ENCODE measurements around the gene AGBL4.

Gene AGBL4

DNA sequence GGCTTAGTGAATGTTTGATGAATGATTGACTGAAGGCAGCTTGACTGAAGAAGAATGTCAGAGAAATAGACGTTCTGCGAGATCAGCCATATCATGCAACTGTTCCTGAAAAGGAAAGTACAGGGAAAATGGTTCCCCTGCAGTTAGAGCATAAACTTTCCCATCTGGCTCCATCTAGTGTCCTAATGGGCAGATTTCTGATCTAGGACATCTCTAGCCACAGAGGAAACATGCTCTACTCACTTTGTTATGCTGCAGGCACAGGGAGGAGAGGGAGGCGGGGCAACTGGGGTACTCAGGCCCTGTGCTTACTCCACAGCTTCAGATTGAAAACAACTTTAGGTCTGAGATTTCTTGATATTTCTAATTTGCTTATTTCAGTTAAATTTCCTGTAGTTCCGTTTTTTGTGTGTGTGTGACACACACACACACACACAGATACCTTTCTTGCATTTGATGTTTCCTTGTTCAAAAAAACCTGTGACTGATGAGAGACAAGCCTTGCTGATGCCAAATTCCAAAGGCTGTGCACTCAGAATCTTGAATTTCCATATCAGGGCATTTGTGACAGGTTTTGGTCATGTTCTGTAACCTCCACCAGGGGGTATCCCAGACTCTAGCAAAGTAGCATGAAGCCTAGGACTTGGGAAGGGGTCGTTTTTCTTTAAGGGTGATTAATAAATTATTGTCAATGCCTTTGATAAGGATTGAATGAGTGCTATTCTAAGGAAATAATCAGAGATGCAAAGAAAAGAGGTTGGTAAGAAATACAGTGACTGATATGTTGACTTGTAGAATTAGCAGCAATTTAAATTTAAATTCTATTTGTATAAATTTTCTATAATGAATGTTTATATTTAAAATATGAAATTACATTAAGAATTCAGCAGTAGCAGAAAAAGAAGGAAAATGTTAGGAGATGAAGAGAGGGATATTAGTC, 1107.4 kb downstream of the AGBL4 start:
- ATAC-seq (ENCODE audit: insufficient read depth, low read depth) (no peak; the same call in 2 of the 3 replicates), DNase-seq (peak; percentile 6)
- Histone ChIP-seq H3K79me2 (ENCODE audit: insufficient read depth, low read length) (no peaks in the 10 kb centered on the region), H3K27ac (ENCODE audit: low read length) (no peak overlapping the region), H3K9me3 (ENCODE audit: insufficient read depth, low read length, severe bottlenecking) (no peaks in the 10 kb centered on the region), H3K36me3 (ENCODE audit: insufficient read depth, low read length) (no peaks in the 10 kb centered on the region), H2AFZ (ENCODE audit: low read depth, low read length) (no peak overlapping the region), H3K4me1 (ENCODE audit: insufficient read depth, low read length) (no peaks in the 10 kb centered on the region), H3K4me2 (ENCODE audit: insufficient read depth, low read length) (no peak overlapping the region), H3K4me3 (ENCODE audit: low read depth in 1 of 2, low read length in 2 of 2) (no peak overlapping the region), H4K20me1 (ENCODE audit: insufficient read depth, low read length) (no peaks in the 10 kb centered on the region), H3K9ac (ENCODE audit: low read depth, low read length) (no peak overlapping the region), H3K27me3 (ENCODE audit: insufficient read depth, low read length, poor library complexity) (peaks cover 4% of the 10 kb centered on the region)
- no peak for TF ChIP-seq EZH2 (IDR thresholded peaks at IDR 0.05; ENCODE audit: borderline replicate concordance, low read depth, low read length, severe bottlenecking)
- TF ChIP-seq, protein P1, sequence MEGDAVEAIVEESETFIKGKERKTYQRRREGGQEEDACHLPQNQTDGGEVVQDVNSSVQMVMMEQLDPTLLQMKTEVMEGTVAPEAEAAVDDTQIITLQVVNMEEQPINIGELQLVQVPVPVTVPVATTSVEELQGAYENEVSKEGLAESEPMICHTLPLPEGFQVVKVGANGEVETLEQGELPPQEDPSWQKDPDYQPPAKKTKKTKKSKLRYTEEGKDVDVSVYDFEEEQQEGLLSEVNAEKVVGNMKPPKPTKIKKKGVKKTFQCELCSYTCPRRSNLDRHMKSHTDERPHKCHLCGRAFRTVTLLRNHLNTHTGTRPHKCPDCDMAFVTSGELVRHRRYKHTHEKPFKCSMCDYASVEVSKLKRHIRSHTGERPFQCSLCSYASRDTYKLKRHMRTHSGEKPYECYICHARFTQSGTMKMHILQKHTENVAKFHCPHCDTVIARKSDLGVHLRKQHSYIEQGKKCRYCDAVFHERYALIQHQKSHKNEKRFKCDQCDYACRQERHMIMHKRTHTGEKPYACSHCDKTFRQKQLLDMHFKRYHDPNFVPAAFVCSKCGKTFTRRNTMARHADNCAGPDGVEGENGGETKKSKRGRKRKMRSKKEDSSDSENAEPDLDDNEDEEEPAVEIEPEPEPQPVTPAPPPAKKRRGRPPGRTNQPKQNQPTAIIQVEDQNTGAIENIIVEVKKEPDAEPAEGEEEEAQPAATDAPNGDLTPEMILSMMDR (IDR thresholded peaks at IDR 0.05; ENCODE audit: borderline replicate concordance, extremely low read depth, low read length, poor library complexity, severe bottlenecking): peak; percentile 61

DNA sequence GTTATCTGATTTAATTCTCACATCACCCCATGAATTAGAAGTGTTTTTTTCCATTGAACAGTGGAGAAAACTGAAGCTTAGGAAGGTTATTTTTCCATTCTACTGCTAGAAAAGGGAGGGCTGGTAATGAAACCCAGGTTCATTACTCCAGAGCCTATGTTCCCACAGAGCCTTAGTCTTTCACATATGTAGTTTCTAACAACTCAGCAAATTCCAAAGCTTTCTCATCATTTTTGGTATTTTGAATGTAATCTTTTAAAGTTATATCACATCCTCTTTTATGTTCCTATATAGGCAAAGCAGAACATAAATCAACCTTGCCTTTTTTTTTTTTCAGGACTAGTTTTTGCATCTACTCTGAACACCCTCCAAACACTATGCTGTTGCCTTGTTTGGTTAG, 1115.1 kb downstream of the AGBL4 start:
- Histone ChIP-seq H3K27me3 (ENCODE audit: insufficient read depth, low read length, poor library complexity) (no peaks in the 10 kb centered on the region), H2AFZ (ENCODE audit: low read depth, low read length) (no peak overlapping the region), H3K36me3 (ENCODE audit: insufficient read depth, low read length) (no peaks in the 10 kb centered on the region), H4K20me1 (ENCODE audit: insufficient read depth, low read length) (no peaks in the 10 kb centered on the region), H3K4me1 (ENCODE audit: insufficient read depth, low read length) (no peaks in the 10 kb centered on the region), H3K4me3 (ENCODE audit: low read depth in 1 of 2, low read length in 2 of 2) (no peak overlapping the region), H3K79me2 (ENCODE audit: insufficient read depth, low read length) (no peaks in the 10 kb centered on the region), H3K4me2 (ENCODE audit: insufficient read depth, low read length) (no peak overlapping the region), H3K9me3 (ENCODE audit: insufficient read depth, low read length, severe bottlenecking) (no peaks in the 10 kb centered on the region), H3K9ac (ENCODE audit: low read depth, low read length) (no peak overlapping the region), H3K27ac (ENCODE audit: low read length) (no peak overlapping the region)
- no peak for ATAC-seq (ENCODE audit: insufficient read depth, low read depth)
- no peak for DNase-seq
- TF ChIP-seq, protein P1 (IDR thresholded peaks at IDR 0.05; ENCODE audit: borderline replicate concordance, extremely low read depth, low read length, poor library complexity, severe bottlenecking): no peak
- TF ChIP-seq EZH2 (IDR thresholded peaks at IDR 0.05; ENCODE audit: borderline replicate concordance, low read depth, low read length, severe bottlenecking): no peak

DNA sequence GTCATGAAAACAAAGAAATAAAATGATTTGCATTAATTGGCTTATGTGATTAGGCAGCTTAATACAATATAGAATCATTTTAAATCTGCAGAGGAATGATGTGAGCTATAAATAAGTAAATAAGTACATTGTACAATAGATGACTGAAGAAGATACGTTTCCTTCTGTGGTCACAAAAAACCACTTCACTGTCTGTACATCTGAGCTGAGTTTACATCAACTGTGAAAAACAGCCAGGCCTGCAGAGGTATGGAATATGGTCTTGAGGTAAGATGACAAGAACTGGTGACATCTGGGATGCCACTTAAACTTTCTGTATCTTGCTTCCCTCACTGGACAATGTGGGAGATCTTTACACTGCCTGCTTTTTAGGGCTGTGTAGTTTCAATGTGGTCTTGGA, 1117.0 kb downstream of the AGBL4 start:
- no peak for DNase-seq
- Histone ChIP-seq H3K4me3 (ENCODE audit: low read depth in 1 of 2, low read length in 2 of 2) (no peak overlapping the region), H3K4me1 (ENCODE audit: insufficient read depth, low read length) (no peaks in the 10 kb centered on the region), H3K4me2 (ENCODE audit: insufficient read depth, low read length) (no peak overlapping the region), H2AFZ (ENCODE audit: low read depth, low read length) (no peak overlapping the region), H3K27ac (ENCODE audit: low read length) (no peak overlapping the region), H3K36me3 (ENCODE audit: insufficient read depth, low read length) (no peaks in the 10 kb centered on the region), H3K9me3 (ENCODE audit: insufficient read depth, low read length, severe bottlenecking) (no peaks in the 10 kb centered on the region), H3K9ac (ENCODE audit: low read depth, low read length) (no peak overlapping the region), H3K27me3 (ENCODE audit: insufficient read depth, low read length, poor library complexity) (no peaks in the 10 kb centered on the region), H4K20me1 (ENCODE audit: insufficient read depth, low read length) (no peaks in the 10 kb centered on the region), H3K79me2 (ENCODE audit: insufficient read depth, low read length) (no peaks in the 10 kb centered on the region)
- peak; percentile 69 for ATAC-seq (ENCODE audit: insufficient read depth, low read depth)
- TF ChIP-seq EZH2 (IDR thresholded peaks at IDR 0.05; ENCODE audit: borderline replicate concordance, low read depth, low read length, severe bottlenecking): no peak
- TF ChIP-seq, protein P1 (IDR thresholded peaks at IDR 0.05; ENCODE audit: borderline replicate concordance, extremely low read depth, low read length, poor library complexity, severe bottlenecking): no peak
